GM18526 (cell line): ENCODE results near the gene MAPKAPK2.
A peak's percentile ranks its signal among the peaks of the same experiment; 100 is the strongest.

Experiments used
- POLR2A ChIP-seq: IDR thresholded peaks from 3 replicates; pipeline ENCODE4 v1.6.1; 2011; ENCODE audit not compliant: insufficient read length; ENCODE audit errors: extremely low read depth

MAPKAPK2 gene

GRCh38 chr1:206772243-206772937, 87.7 kb downstream of the MAPKAPK2 start, which contains the start of gene IL10:
Gene IL10, minus strand, starts transcription at chr1:206772494. Its CDS starts 59 bp downstream, at chr1:206772435.
- TF ChIP-seq POLR2A: peak; percentile 55

- no peak for TF ChIP-seq POLR2A
These were observed 89.4 kb downstream of the MAPKAPK2 start for GRCh38 chr1:206774093-206774492.

- no peak for TF ChIP-seq POLR2A
These were observed 91.5 kb downstream of the MAPKAPK2 start for GRCh38 chr1:206776229-206776628.

- TF ChIP-seq POLR2A: no peak
These were observed 93.3 kb downstream of the MAPKAPK2 start for GRCh38 chr1:206778031-206778430.

GRCh38 chr1:206779638-206780037, 94.9 kb downstream of the MAPKAPK2 start:
- no peak for TF ChIP-seq POLR2A

- TF ChIP-seq POLR2A: no peak
These were observed 97.7 kb downstream of the MAPKAPK2 start for GRCh38 chr1:206782448-206782847.

GRCh38 chr1:206783506-206783905, 98.8 kb downstream of the MAPKAPK2 start:
- TF ChIP-seq POLR2A: no peak
